Uterus (tissue), 2 donors: ENCODE results near the gene SVIL.
A peak's percentile ranks its signal among the peaks of the same experiment; 100 is the strongest.
"Not testable (repeated sequence)": the region's sequence is repeated elsewhere in the genome, so short reads cannot be mapped to it uniquely, and the experiment has no call there.

Source experiments
- CTCF ChIP-seq, 4 experiments: fragments of 200-600 bp in 2 of 4; fragments of 450-650 bp in 2 of 4; sonication (generic) in 2 of 4; IDR thresholded peaks; one replicate each; pipeline ENCODE4 v1.5.1; 2016 to 2019; ENCODE audit warnings: antibody characterized with exemption in 4 of 4, mild to moderate bottlenecking in 2 of 4, moderate library complexity in 1 of 4
- POLR2A ChIP-seq, 2 donors: fragments of 450-650 bp; IDR thresholded peaks; one replicate each; pipeline ENCODE4 v1.6.1; 2016; ENCODE audit warnings: antibody characterized with exemption in 2 of 2, mild to moderate bottlenecking in 1 of 2, moderate library complexity in 1 of 2

GRCh38 chr10:29448756-29449592 lies 185.8 kb downstream of the SVIL start:
- peak; percentile 77 to 93 (median 84) for TF ChIP-seq CTCF (IDR thresholded peaks at IDR 0.05)
- not testable (repeated sequence) for TF ChIP-seq POLR2A (IDR thresholded peaks at IDR 0.05)
